B cell (primary cell): ENCODE data around the gene METTL21A. TPM values are rescaled to one million over a fixed set of nuclear protein-coding genes. Genes with fewer than 3 reads are reported as not detected.

ENCODE experiments used
- ATAC-seq: fragments of 200-7000 bp; cut with Tn5 transposase; one replicate; pipeline ENCODE4 v1.10.0; 2021; ENCODE audit warnings: low read depth, mild to moderate bottlenecking, moderate number of reproducible peaks, moderate library complexity
- CTCF ChIA-PET: fragments of 350-600 bp; sonication (Branson Sonifier 250); formaldehyde crosslinking; loops from one replicate; lab custom pipeline; 2021; ENCODE audit warnings: antibody characterized with exemption, inconsistent platforms; lab: Charles Lee
- POLR2A ChIA-PET: fragments of 350-600 bp; sonication (Branson Sonifier 250); formaldehyde crosslinking; loops from one replicate; lab custom pipeline; 2021; ENCODE audit warnings: antibody characterized with exemption; lab: Charles Lee
- DNase-seq: peaks from one replicate; pipeline ENCODE4 v3.0.0; 2013
- H2AFZ ChIP-seq: 2 replicates; pipeline ENCODE4 v1.6.1; 2012; ENCODE audit warnings: mild to moderate bottlenecking, low read depth, low read length; ENCODE audit not compliant: insufficient read depth, poor library complexity, severe bottlenecking
- H3K27ac ChIP-seq, 2 donors: 1 replicate in 1 of 2; 2 replicates in 1 of 2; pipeline ENCODE4 v1.5.1; 2012 to 2013; ENCODE audit warnings: low read length in 2 of 2, mild to moderate bottlenecking in 2 of 2, moderate library complexity in 1 of 2
- H3K27me3 ChIP-seq, 4 experiments: fragments of 200-600 bp in 1 of 4; sonication (generic) in 1 of 4; replicated peaks in 1 of 4; 1 replicate in 2 of 4; 2 replicates in 2 of 4; pipeline versions ENCODE4 v1.6.1 to v1.7.0; 2013 to 2016; ENCODE audit warnings: low read length in 3 of 4, mild to moderate bottlenecking in 2 of 4, mixed read lengths in 1 of 4, moderate library complexity in 1 of 4; ENCODE audit not compliant: insufficient read depth in 4 of 4, control insufficient read depth in 3 of 4; ENCODE audit errors: control extremely low read depth in 1 of 4
- H3K36me3 ChIP-seq, 2 experiments: replicated peaks in 1 of 2; 1 replicate in 1 of 2; 2 replicates in 1 of 2; pipeline versions ENCODE4 v1.6.1 to v1.7.1; 2013; ENCODE audit warnings: low read length in 1 of 2; ENCODE audit not compliant: insufficient read depth in 2 of 2, control insufficient read depth in 1 of 2; ENCODE audit errors: control extremely low read depth in 1 of 2, extremely low read depth in 1 of 2
- H3K4me1 ChIP-seq, 2 donors: fragments of 200-600 bp in 1 of 2; sonication (generic) in 1 of 2; 1 replicate in 1 of 2; 2 replicates in 1 of 2; pipeline versions ENCODE4 v1.5.1 to v1.6.1; 2013 to 2017; ENCODE audit warnings: low read length in 2 of 2; ENCODE audit not compliant: control insufficient read depth in 2 of 2, insufficient read depth in 2 of 2
- H3K4me2 ChIP-seq: replicated peaks from 2 replicates; pipeline ENCODE3; 2012; ENCODE audit warnings: mild to moderate bottlenecking, low read depth, low read length; ENCODE audit not compliant: poor library complexity, severe bottlenecking
- H3K4me3 ChIP-seq, 5 experiments: fragments of 200-600 bp in 1 of 5; sonication (generic) in 1 of 5; 1 replicate in 3 of 5; 2 replicates in 2 of 5; pipeline versions ENCODE4 v1.5.1 to v1.7.0; 2011 to 2016; ENCODE audit warnings: low read length in 4 of 5, mild to moderate bottlenecking in 4 of 5, low read depth in 2 of 5, control low read depth in 1 of 5, moderate library complexity in 1 of 5; ENCODE audit not compliant: insufficient read depth in 1 of 5; ENCODE audit errors: control extremely low read depth in 1 of 5, extremely low read depth in 1 of 5
- H3K79me2 ChIP-seq: fragments of 200-600 bp; sonication (generic); one replicate; pipeline ENCODE4 v1.6.0; 2016; ENCODE audit warnings: low read length; ENCODE audit not compliant: control insufficient read depth, insufficient read depth
- H3K9ac ChIP-seq: fragments of 200-600 bp; sonication (generic); 2 replicates; pipeline ENCODE4 v1.6.1; 2017; ENCODE audit warnings: mild to moderate bottlenecking, low read length, moderate library complexity
- H3K9me3 ChIP-seq, 3 donors: one replicate each; pipeline versions ENCODE4 v1.6.1 to v1.7.1; 2013; ENCODE audit warnings: low read length in 2 of 3; ENCODE audit not compliant: control insufficient read depth in 2 of 3, insufficient read depth in 1 of 3; ENCODE audit errors: control extremely low read depth in 1 of 3
- H4K20me1 ChIP-seq: 2 replicates; pipeline ENCODE4 v1.6.0; 2012; ENCODE audit warnings: mild to moderate bottlenecking, low read length; ENCODE audit not compliant: insufficient read depth, control insufficient read depth, poor library complexity, severe bottlenecking
- H3K27ac Mint-ChIP-seq: one replicate; pipeline ENCODE4 v1.8.0; 2021; ENCODE audit warnings: mixed read lengths
- H3K27me3 Mint-ChIP-seq: one replicate; pipeline ENCODE4 v1.8.0; 2021; ENCODE audit warnings: mixed read lengths
- H3K4me1 Mint-ChIP-seq: one replicate; pipeline ENCODE4 v1.8.0; 2021; ENCODE audit warnings: mixed read lengths
- H3K4me3 Mint-ChIP-seq: one replicate; pipeline ENCODE4 v1.8.0; 2021; ENCODE audit warnings: mixed read lengths
- H3K9me3 Mint-ChIP-seq: one replicate; pipeline ENCODE4 v1.8.0; 2022; ENCODE audit warnings: mixed read lengths; ENCODE audit not compliant: insufficient read depth
- EZH2 ChIP-seq: IDR thresholded peaks from 2 replicates; pipeline ENCODE4 v1.6.1; 2012; ENCODE audit warnings: borderline replicate concordance, low read depth, mild to moderate bottlenecking, moderate library complexity, low read length; ENCODE audit not compliant: insufficient read depth, poor library complexity, severe bottlenecking
- WGBS: methylation state at CpG from one replicate; pipeline ENCODE4 v1.1.5; 2013; ENCODE audit warnings: missing lambda C conversion rate; ENCODE audit not compliant: insufficient coverage; 5-methylcytosine and 5-hydroxymethylcytosine counted together
- intact Hi-C: fragments of 100-400 bp; cut with micrococcal nuclease; formaldehyde crosslinking; loops from one replicate; pipeline ENCODE4 v1.10.0; 2022
- polyA plus RNA-seq: library from polyadenylated mRNA; depleted of rRNA; stranded (reverse); fragments of >200 nt; gene quantifications from 2 replicates; pipeline ENCODE4 v1.2.3, GENCODE V29; 2012
- total RNA-seq, 2 donors: library from RNA; stranded (reverse); fragments of 120-200 nt in 1 of 2; gene quantifications; 1 replicate in 1 of 2; 2 replicates in 1 of 2; pipeline versions ENCODE4 v1.2.3 to v1.2.4, GENCODE V29; 2013 to 2022
- TF ChIP-seq, protein P1 (sequence below): fragments of 200-600 bp; IDR thresholded peaks from one replicate; pipeline ENCODE4 v1.8.0; 2022; ENCODE audit warnings: antibody characterized with exemption, mild to moderate bottlenecking

The METTL21A gene
- total and polyA plus RNA-seq, 2 donors (not counting 1 experiment from before 2014, with no cell fraction given), result 30.7 to 33.1 TPM

DNA sequence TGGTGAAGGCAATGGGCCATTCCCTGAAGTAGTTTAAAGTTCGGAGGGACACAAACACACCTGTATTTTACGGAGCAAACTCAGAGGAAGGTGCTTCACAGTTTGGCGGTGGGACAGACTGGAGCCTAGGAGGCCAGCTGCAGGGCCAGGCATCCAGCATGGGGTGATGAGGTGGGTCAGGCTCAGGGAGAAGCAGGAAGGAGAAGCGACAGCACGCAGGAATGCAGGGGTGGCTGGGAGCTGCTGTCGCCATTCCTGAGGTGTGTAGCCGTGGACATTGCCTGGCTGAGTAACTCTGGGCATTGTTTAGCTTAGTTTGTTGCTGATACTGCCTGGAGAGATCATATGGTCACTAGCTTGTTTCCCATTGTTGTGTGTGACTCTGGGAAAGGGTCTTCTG lies 35.8 kb upstream of the METTL21A start:
- H3K79me2 ChIP-seq, result peaks cover 24% of the 10 kb centered on the region
- H3K9me3 ChIP-seq, result no peaks in the 10 kb centered on the region
- H3K9me3 Mint-ChIP-seq, result no peaks in the 10 kb centered on the region
- DNase-seq (no peak), ATAC-seq (no peak)
- H3K4me2 ChIP-seq, result no peak overlapping the region
- H4K20me1 ChIP-seq, result no peaks in the 10 kb centered on the region
- intact Hi-C loops, result no loop called here
- H3K4me3 Mint-ChIP-seq, result no peak overlapping the region
- ChIA-PET CTCF (interaction anchor here (0.9 to 1.3 kb wide), 2 partner anchors 34 to 35 kb away, joined by 3 to 6 read pairs; partner anchors contain the start of gene METTL21A), POLR2A (interaction anchor here (0.6 kb wide), 1 partner anchor 10 kb away, joined by 3 read pairs; no protein-coding TSS in a partner anchor)
- no peaks in the 10 kb centered on the region for H3K27me3 ChIP-seq
- H3K4me3 ChIP-seq, result no peak overlapping the region
- WGBS, result 97% methylated on average over 7 of the region's 7 CpGs
- peaks cover 36 to 46% of the 10 kb centered on the region in 2 donors for H3K4me1 ChIP-seq
- no peaks in the 10 kb centered on the region for H3K36me3 ChIP-seq
- peak overlapping the region in 1 of 2 donors; percentile 98 for H3K27ac ChIP-seq
- no peak overlapping the region for H2AFZ ChIP-seq
- no peaks in the 10 kb centered on the region for H3K27me3 Mint-ChIP-seq
- H3K9ac ChIP-seq, result no peak overlapping the region
- TF ChIP-seq EZH2, result no peak
- TF ChIP-seq, protein P1, sequence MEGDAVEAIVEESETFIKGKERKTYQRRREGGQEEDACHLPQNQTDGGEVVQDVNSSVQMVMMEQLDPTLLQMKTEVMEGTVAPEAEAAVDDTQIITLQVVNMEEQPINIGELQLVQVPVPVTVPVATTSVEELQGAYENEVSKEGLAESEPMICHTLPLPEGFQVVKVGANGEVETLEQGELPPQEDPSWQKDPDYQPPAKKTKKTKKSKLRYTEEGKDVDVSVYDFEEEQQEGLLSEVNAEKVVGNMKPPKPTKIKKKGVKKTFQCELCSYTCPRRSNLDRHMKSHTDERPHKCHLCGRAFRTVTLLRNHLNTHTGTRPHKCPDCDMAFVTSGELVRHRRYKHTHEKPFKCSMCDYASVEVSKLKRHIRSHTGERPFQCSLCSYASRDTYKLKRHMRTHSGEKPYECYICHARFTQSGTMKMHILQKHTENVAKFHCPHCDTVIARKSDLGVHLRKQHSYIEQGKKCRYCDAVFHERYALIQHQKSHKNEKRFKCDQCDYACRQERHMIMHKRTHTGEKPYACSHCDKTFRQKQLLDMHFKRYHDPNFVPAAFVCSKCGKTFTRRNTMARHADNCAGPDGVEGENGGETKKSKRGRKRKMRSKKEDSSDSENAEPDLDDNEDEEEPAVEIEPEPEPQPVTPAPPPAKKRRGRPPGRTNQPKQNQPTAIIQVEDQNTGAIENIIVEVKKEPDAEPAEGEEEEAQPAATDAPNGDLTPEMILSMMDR, result no peak
- peak overlapping the region; percentile 97 for H3K27ac Mint-ChIP-seq
- peaks cover 56% of the 10 kb centered on the region for H3K4me1 Mint-ChIP-seq

DNA sequence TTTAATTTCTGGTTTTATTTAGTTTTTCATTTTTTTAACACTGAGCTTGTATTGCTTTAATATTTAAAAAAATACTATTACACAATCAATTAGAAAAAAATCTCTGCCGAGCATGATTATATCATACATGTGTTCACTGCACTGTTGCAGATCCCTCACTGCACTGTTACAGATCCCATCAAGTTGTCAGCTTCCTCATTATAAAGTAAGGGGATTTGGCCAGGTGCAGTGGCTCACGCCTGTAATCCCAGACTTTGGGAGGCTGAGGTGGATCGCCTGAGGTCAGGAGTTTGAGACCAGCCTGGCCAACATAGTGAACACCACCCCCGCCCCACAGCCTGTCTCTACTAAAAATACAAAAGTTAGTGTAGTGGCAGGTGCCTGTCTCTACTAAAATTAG lies 33.0 kb upstream of the METTL21A start:
- H3K27me3 Mint-ChIP-seq, result no peaks in the 10 kb centered on the region
- intact Hi-C loops, result no loop called here
- no peak overlapping the region for H3K4me3 Mint-ChIP-seq
- Histone ChIP-seq H3K4me2 (no peak overlapping the region), H3K36me3 (no peaks in the 10 kb centered on the region), H3K27ac (no peak overlapping the region), H2AFZ (no peak overlapping the region), H3K9ac (no peak overlapping the region), H3K9me3 (no peaks in the 10 kb centered on the region), H3K4me1 (peaks cover 16 to 21% of the 10 kb centered on the region in 2 donors), H3K4me3 (no peak overlapping the region), H3K27me3 (no peaks in the 10 kb centered on the region), H3K79me2 (no peaks in the 10 kb centered on the region), H4K20me1 (no peaks in the 10 kb centered on the region)
- CTCF ChIA-PET, result interaction anchor here (1.0 kb wide), 2 partner anchors 34 to 85 kb away, joined by 3 to 4 read pairs; no protein-coding TSS in a partner anchor
- no peaks in the 10 kb centered on the region for H3K9me3 Mint-ChIP-seq
- H3K27ac Mint-ChIP-seq, result no peak overlapping the region
- no peak for TF ChIP-seq EZH2
- TF ChIP-seq, protein P1, result no peak
- no CpG with 5 or more reads among the region's 4 CpGs for WGBS
- POLR2A ChIA-PET, result interaction anchor here (0.7 kb wide), 1 partner anchor 33 kb away, joined by 3 read pairs; the partner anchor contains the start of gene METTL21A
- H3K4me1 Mint-ChIP-seq, result peaks cover 36% of the 10 kb centered on the region
- no peak for DNase-seq
- ATAC-seq, result no peak
